Measurements from ENCODE around the gene CASKIN2. TPM values are rescaled to one million over a fixed set of nuclear protein-coding genes. Genes with fewer than 3 reads are reported as not detected.

The CASKIN2 gene
- total RNA-seq, 1 experiment from 2014 or later, result 37.0 TPM

DNA sequence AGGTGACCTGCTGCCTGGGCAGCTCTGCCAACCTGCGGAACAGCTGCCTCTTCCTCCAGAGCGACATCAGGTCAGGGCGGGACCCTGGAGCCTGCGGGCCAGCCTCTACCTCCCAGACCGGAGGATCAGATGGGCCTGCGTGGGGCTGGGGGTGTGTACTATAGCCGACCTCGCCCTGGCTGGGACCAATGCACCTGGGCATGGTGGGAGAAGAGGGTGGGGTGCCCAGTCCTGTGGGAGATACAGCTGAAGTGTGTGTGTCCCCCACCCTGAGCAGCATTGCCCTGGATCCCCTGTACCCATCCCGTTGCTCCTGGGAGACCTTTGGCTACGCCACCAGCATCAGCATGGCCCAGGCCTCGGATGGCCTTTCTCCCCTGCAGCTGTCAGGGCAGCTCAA is 19.3 kb downstream of the CASKIN2 start:
- no peak overlapping the region for H3K18ac ChIP-seq (ENCODE audit: insufficient read length, low read depth, low read length)
- no peaks in the 10 kb centered on the region for H3K4me1 ChIP-seq (ENCODE audit: insufficient read depth, low read length)
- no peak overlapping the region for H3K56ac ChIP-seq (ENCODE audit: insufficient read length, low read depth, low read length)
- no peak overlapping the region for H4K8ac ChIP-seq (replicated peaks; ENCODE audit: insufficient read length, low read depth, low read length)
- H3T11ph ChIP-seq (ENCODE audit: low read length), result no peak overlapping the region
- no peak overlapping the region for H3K23ac ChIP-seq (ENCODE audit: insufficient read length, low read depth, low read length)
- no peak overlapping the region for H2AFZ ChIP-seq (ENCODE audit: low read length)
- H3K79me2 ChIP-seq (ENCODE audit: insufficient read depth, low read length), result no peaks in the 10 kb centered on the region
- no peak overlapping the region for H4K5ac ChIP-seq (ENCODE audit: insufficient read length, low read depth, low read length)
- H3K27me3 ChIP-seq (ENCODE audit: insufficient read depth, low read length), result no peaks in the 10 kb centered on the region
- H4K20me1 ChIP-seq (ENCODE audit: control insufficient read depth, insufficient read depth, insufficient read length), result no peaks in the 10 kb centered on the region
- DNase-seq, result no peak
- no peak overlapping the region for H2BK12ac ChIP-seq (ENCODE audit: insufficient read length, low read depth, low read length)
- Mint-ChIP-seq H3K27ac (peak overlapping the region in 1 of 3 experiments; percentile 68; a peak in 2 of 7 replicates), H3K4me3 (no peak overlapping the region), H3K4me1 (no peaks in the 10 kb centered on the region), H3K9me3 (no peaks in the 10 kb centered on the region), H3K36me3 (ENCODE audit: insufficient read depth in 1 of 3, low read depth in 3 of 3) (peaks cover 0 to 51% (median 49%) of the 10 kb centered on the region in 3 experiments; a peak in 5 of 7 replicates), H3K27me3 (ENCODE audit: low read depth) (no peaks in the 10 kb centered on the region; the same call in 1 of the 2 replicates)
- H3K27ac ChIP-seq (ENCODE audit: insufficient read length, low read depth, low read length), result no peak overlapping the region
- no peak overlapping the region for H2BK15ac ChIP-seq (ENCODE audit: low read depth, low read length)
- no peak overlapping the region for H3K4me2 ChIP-seq (ENCODE audit: insufficient read depth, insufficient read length, low read length)
- no CpG with 5 or more reads among the region's 11 CpGs for WGBS (ENCODE audit: extremely low coverage, insufficient read length, low lambda C conversion rate)
- H2BK5ac ChIP-seq (ENCODE audit: insufficient read length, low read length), result no peak overlapping the region
- no peaks in the 10 kb centered on the region for H3K9me3 ChIP-seq (ENCODE audit: control insufficient read depth, low read depth, low read length)
- TF ChIP-seq, protein P1, sequence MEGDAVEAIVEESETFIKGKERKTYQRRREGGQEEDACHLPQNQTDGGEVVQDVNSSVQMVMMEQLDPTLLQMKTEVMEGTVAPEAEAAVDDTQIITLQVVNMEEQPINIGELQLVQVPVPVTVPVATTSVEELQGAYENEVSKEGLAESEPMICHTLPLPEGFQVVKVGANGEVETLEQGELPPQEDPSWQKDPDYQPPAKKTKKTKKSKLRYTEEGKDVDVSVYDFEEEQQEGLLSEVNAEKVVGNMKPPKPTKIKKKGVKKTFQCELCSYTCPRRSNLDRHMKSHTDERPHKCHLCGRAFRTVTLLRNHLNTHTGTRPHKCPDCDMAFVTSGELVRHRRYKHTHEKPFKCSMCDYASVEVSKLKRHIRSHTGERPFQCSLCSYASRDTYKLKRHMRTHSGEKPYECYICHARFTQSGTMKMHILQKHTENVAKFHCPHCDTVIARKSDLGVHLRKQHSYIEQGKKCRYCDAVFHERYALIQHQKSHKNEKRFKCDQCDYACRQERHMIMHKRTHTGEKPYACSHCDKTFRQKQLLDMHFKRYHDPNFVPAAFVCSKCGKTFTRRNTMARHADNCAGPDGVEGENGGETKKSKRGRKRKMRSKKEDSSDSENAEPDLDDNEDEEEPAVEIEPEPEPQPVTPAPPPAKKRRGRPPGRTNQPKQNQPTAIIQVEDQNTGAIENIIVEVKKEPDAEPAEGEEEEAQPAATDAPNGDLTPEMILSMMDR (conservative IDR thresholded peaks at IDR 0.05), result no peak
- H3K4ac ChIP-seq (ENCODE audit: low read depth, low read length), result no peak overlapping the region
- H4K91ac ChIP-seq (ENCODE audit: insufficient read length, low read depth, low read length), result no peak overlapping the region
- H2AK5ac ChIP-seq (ENCODE audit: insufficient read length, low read length), result no peak overlapping the region
- H3K23me2 ChIP-seq (ENCODE audit: insufficient read length, low read depth, low read length, poor library complexity, severe bottlenecking), result no peaks in the 10 kb centered on the region
- no peaks in the 10 kb centered on the region for H3K79me1 ChIP-seq (ENCODE audit: insufficient read depth, low read depth, low read length, poor library complexity, severe bottlenecking)
- H2BK20ac ChIP-seq (ENCODE audit: low read depth, low read length, poor library complexity, severe bottlenecking), result no peak overlapping the region
- no peak overlapping the region for H3K9ac ChIP-seq (ENCODE audit: extremely low read depth, insufficient read length, low read length)
- no peak overlapping the region for H2BK120ac ChIP-seq (ENCODE audit: low read depth, low read length, poor library complexity, severe bottlenecking)
- H3K14ac ChIP-seq (ENCODE audit: insufficient read depth, low read length), result no peak overlapping the region; the same call in 1 of the 2 replicates
